ENCODE measurements around the gene LMTK3. TPM values are rescaled to one million over a fixed set of nuclear protein-coding genes. Genes with fewer than 3 reads are reported as not detected.

Gene LMTK3
- total RNA-seq, 4 donors from 2014 or later = not detected

DNA sequence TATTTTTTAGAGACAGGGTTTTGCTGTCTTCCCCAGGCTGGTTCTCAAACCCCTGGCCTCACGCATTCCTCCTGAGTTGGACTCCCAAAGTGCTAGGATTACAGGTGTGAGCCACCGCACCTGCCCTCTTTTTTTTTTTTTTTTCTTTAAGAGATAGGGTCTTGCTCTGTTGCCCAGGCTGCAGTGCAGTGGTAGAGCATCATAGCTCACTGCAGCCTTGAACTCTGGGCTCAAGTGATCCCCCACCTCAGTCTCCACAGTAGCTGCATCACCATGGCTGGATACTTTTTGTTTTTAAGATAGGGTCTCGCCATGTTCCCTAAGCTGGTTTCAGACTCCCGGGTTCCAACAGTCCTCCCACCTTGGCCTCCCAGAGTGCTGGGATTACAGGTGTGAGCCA is 54.8 kb downstream of the LMTK3 start:
- TF ChIP-seq, protein P1, sequence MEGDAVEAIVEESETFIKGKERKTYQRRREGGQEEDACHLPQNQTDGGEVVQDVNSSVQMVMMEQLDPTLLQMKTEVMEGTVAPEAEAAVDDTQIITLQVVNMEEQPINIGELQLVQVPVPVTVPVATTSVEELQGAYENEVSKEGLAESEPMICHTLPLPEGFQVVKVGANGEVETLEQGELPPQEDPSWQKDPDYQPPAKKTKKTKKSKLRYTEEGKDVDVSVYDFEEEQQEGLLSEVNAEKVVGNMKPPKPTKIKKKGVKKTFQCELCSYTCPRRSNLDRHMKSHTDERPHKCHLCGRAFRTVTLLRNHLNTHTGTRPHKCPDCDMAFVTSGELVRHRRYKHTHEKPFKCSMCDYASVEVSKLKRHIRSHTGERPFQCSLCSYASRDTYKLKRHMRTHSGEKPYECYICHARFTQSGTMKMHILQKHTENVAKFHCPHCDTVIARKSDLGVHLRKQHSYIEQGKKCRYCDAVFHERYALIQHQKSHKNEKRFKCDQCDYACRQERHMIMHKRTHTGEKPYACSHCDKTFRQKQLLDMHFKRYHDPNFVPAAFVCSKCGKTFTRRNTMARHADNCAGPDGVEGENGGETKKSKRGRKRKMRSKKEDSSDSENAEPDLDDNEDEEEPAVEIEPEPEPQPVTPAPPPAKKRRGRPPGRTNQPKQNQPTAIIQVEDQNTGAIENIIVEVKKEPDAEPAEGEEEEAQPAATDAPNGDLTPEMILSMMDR (IDR thresholded peaks at IDR 0.05; ENCODE audit: low read depth) = no peak

DNA sequence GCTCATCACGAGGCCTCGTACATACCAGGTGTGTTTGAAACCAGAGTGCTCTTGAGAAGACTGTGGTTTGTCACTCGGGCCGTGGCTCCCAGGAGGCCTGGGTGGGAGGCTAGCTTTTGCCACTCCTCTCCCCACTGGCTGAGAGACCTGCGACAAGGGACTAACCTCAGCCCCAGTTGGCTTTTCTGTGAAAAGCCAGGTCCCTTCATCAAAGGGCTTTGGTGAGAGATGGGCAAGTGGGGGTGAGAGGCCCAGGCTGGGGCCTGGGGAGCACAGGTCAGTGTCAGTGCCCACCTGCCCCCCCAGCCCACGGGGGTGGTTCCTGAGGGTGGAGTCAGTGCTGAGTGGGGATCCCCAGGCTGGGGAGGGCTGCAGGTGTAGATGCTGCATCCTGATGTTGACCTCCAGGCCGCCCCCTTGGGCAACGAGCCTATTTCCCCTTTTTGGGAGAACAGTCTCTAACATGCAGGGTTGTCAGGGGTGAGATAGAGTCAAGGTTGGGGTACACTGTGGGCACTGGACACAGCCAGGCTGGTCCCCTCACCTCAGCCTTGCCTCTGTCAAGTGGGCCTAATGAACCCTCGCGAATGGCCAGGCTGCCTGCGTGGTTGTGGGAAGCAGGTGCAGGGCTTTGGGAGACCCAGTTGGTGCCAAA is 55.6 kb downstream of the LMTK3 start:
- TF ChIP-seq, protein P1 (IDR thresholded peaks at IDR 0.05; ENCODE audit: low read depth) = no peak

DNA sequence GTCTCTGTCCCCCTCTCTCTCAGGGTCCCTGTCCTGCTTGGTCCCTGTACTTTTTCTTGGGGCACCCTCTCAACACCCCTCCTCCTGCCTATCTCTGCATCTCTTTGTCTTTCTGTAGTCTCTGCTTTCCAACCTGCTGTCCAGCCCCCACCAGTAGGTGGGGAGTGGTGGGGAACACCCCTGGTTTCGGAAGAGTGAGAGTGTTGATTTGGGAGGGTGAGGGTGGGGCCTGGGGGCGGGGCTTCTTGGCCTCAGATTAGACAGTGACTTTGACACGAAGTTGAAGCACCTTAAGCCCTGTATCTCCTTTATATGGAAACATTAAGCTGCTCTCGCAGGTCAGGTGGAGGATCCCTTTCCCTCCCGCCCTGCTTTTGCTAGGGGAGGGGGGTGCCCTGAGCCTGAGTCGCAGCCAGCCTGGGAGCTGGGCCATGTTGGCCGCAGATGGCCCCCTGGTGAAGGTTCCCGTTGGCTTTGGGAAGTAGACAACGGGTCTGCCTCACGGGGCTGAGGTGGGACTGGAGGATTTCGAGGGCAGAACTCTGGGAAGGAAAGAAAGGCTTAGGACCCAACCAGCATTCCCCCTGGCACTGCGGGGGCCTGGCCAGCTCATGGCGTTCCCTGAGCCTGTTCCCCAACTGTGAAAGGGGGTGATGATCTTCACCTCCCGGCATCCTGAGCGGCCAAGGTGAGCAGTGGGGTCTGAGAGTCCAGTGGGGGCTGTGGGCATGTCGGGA is 56.3 kb downstream of the LMTK3 start, which contains the start of gene KCNJ14:
KCNJ14 (plus strand) TSS at position 404 of the 737 bp plus-strand sequence. CDS start 6,151 bp downstream, outside the sequence.
- TF ChIP-seq, protein P1 (IDR thresholded peaks at IDR 0.05; ENCODE audit: low read depth) = no peak

DNA sequence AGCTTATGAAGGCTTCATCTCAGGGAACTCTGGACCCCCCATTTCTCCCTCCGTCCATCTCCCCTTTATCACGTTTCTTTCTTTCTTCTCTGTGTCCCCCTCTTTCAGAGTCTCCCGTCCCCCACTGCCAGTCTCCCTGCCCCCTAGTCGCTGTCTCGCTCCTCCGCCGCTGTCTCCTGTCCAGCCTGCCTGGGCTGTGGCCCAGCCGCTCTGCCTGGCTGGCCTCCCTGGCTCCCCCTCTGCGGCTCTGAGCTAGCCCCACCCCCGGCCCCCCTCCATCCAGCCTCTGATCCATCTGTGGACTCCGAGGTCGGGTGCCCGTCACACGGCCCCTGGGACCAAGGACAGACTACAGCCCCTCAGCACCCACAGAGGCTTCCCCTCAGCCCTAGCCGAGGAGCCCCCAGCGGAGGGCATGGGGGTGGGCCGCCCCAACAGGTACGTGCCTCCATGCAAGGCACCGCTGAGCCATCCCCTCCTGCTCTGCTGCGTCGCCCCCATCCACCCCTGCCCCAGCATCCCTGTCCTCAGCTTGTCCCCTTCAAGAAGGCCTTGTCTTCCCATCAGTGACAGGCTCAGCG is 57.4 kb downstream of the LMTK3 start:
- TF ChIP-seq, protein P1 (IDR thresholded peaks at IDR 0.05; ENCODE audit: low read depth) = no peak

DNA sequence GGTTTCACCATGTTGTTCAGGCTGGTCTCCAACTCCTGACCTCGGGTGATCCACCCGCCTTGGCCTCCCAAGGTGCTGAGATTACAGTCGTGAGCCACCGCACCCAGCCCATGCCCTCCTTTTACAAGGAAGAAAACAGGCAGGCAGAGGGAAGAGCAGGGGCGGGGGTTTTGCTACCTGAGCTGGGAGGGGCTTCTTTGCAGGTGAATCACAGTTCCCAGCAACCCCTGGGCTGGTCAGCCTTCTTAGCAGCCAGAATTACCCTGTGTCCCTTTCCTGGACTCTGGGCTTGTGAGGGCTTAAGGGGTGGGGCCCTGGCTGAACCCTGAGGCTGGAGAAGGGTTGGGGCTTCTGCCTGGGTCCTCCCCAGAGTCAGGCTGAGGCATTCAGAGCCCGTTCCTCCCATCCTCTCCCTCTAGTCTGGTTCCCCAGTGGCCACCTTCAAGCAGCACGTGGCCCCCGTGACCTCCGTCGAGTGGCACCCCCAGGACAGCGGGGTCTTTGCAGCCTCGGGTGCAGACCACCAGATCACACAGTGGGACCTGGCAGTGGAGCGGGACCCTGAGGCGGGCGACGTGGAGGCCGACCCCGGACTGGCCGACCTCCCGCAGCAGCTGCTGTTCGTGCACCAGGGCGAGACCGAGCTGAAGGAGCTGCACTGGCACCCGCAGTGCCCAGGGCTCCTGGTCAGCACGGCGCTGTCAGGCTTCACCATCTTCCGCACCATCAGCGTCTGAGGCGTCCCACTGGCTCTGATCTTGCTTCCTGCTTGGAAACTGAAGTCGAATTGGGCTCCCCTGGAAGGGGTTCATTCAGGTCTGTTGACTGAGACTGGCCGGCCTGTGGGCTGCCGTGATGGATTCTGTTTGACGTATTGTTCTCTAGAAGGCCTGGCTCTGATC is 59.1 kb downstream of the LMTK3 start:
- TF ChIP-seq, protein P1 (IDR thresholded peaks at IDR 0.05; ENCODE audit: low read depth) = no peak

DNA sequence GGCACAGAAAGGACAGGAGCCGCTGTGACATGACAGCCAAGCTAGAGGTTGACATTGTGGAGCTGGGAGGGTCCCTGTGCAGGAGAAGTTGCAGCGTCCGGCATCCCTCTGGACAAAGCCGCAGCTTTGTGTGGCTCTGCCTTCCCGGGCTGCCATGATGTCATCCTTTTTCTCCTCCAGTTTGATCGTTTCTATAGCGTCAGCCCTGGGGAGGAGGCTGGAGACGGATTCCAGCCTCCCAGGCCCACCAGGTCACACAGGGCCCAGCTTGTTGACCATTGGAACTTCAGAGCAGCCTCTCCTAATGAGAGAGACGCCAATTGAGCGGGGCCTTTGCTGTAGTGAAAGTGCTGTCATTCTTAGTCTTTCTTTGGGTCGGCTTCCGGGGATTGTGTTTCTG is 60.0 kb downstream of the LMTK3 start:
- TF ChIP-seq, protein P1 (IDR thresholded peaks at IDR 0.05; ENCODE audit: low read depth) = no peak
